GM18517 (cell line): ENCODE measurements around the gene LRRC34.

ENCODE experiments used
- ATAC-seq: cut with Tn5 transposase; IDR thresholded peaks from one replicate; pipeline ENCODE4 v1.9.1; 2021; ENCODE audit warnings: mild to moderate bottlenecking, moderate library complexity; ENCODE audit not compliant: unreplicated experiment

LRRC34 gene

GRCh38 chr3:169815590-169816150, 3.0 kb upstream of the LRRC34 start:
- no peak for ATAC-seq

GRCh38 chr3:169813757-169814517, 1.2 kb upstream of the LRRC34 start:
- peak; percentile 92 for ATAC-seq

GRCh38 chr3:169813278-169813677, 574 bp upstream of the LRRC34 start:
- ATAC-seq, result no peak

GRCh38 chr3:169811631-169812331, 923 bp downstream of the LRRC34 start:
- no peak for ATAC-seq

- no peak for ATAC-seq
These were observed 3.4 kb downstream of the LRRC34 start for GRCh38 chr3:169809230-169809795.

- no peak for ATAC-seq
These were observed 8.0 kb downstream of the LRRC34 start for GRCh38 chr3:169804681-169805080.

- ATAC-seq, result no peak
These were observed 20.3 kb downstream of the LRRC34 start for GRCh38 chr3:169792359-169792758.

GRCh38 chr3:169790687-169791429, 21.8 kb downstream of the LRRC34 start:
- no peak for ATAC-seq

GRCh38 chr3:169790219-169790618, 22.5 kb downstream of the LRRC34 start:
- no peak for ATAC-seq

GRCh38 chr3:169787791-169788190, 24.9 kb downstream of the LRRC34 start:
- ATAC-seq, result no peak

- no peak for ATAC-seq
These were observed 25.6 kb downstream of the LRRC34 start for GRCh38 chr3:169787120-169787519.

GRCh38 chr3:169781209-169781855, 31.4 kb downstream of the LRRC34 start:
- no peak for ATAC-seq

- no peak for ATAC-seq
These were observed 32.0 kb downstream of the LRRC34 start for GRCh38 chr3:169780742-169781141.

GRCh38 chr3:169777822-169778221, 34.9 kb downstream of the LRRC34 start:
- ATAC-seq, result no peak

- no peak for ATAC-seq
These were observed 38.5 kb downstream of the LRRC34 start for GRCh38 chr3:169774186-169774585.

GRCh38 chr3:169772897-169773816, 39.5 kb downstream of the LRRC34 start, which contains the start of gene MYNN:
MYNN (plus strand) TSS chr3:169773396; CDS start chr3:169774296, 900 bp downstream.
- ATAC-seq, result peak; percentile 78

GRCh38 chr3:169772305-169772896, 40.3 kb downstream of the LRRC34 start:
- ATAC-seq, result peak; percentile 20

GRCh38 chr3:169771497-169772304, 41.0 kb downstream of the LRRC34 start:
- ATAC-seq, result peak; percentile 30
